ENCODE measurements around the gene MMD. TPM values are rescaled to one million over a fixed set of nuclear protein-coding genes. Genes with fewer than 3 reads are reported as not detected.

The MMD gene
- total and polyA plus RNA-seq, 9 of the 15 experiments (the other 6 are each of a cell fraction or from before 2014, with no cell fraction given): 3.1 to 18.9 (median 10.7) TPM

DNA sequence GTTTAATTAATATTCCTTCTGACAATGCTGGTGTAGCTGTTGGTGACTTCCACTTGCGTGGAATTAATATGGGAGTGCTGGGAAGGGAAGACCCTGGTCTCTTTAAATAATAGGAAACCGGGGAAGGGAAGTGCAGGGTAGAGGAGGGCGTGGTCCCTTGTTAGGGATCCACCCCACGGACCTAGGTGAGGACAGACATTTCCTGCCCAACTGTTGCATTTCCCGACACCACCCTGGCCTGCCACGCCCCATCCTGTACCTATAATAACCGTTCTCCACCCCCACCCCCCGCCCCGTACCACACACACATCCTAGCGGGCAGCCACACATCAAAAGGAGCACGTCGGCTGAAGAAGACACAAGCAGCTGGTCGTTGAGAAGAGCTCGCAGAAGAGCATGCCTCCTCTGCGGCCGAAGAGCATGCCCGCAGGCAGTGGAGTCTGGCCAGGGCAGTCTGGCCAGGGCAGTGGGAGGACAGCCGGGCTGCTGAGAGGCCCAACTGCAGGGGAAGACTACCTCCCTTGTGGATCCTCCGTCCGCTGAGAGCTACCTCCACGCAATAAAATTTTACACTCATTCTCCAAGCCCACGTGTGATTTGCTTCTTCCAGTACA lies 36.8 kb upstream of the MMD start (continued):
- TF ChIP-seq POLR2AphosphoS5 (IDR thresholded peaks at IDR 0.05; ENCODE audit: control insufficient read depth, insufficient read depth, low read depth, low read length): no peak
- TF ChIP-seq STAT5A (IDR thresholded peaks at IDR 0.05; ENCODE audit: borderline replicate concordance, low read length): no peak

DNA sequence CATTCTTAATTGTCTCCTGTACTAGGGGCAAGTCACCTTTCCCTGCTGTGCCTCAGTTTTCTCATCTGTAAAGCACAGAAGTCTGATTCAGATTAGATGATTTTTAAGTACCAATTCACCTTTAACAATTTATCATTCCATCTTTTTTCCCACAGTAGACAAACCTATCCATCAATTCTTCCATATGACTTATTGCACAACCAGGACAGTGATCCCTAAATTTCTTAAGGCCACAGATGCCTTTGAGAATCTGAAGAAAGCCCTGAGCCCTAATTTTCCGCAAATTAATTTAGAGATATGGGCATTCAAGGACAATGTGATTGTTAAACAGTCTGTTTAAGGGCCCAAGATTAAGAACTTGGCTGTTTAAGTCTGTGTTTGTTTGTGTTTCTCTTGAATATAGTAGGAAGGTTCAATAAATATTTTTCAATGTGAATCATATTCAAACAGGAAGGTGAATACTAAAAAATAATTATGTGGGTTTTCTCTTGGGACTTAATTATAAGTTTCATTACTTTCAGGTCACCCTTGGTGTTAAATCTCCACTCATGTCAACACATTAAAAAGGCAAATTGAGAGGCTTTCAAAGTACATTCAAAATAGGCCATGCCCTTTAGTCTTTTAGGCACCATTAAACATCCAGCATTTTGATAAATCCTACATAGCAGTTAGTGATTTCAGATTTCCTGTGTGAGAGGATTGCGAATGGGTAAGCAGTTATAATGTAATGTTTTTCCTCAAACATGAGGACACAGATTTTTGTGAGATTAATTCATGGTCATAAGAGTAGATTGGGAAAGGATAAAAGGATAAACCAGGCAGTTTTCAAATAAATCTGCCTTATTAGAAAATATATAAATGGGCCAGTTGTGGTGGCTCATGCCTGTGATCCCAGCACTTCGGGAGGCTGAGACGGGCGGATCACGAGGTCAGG lies 34.9 kb upstream of the MMD start:
- Histone ChIP-seq H3K4me2 (ENCODE audit: insufficient read depth, low read length) (no peak overlapping the region), H3K9ac (ENCODE audit: insufficient read depth in 1 of 2, low read depth in 2 of 2, low read length in 2 of 2) (no peak overlapping the region), H2AFZ (ENCODE audit: low read depth, low read length) (no peak overlapping the region), H3K4me1 (replicated peaks in 1 of 2; ENCODE audit: control insufficient read depth in 2 of 2, insufficient read depth in 2 of 2, low read length in 2 of 2) (peaks cover 20 to 25% of the 10 kb centered on the region in 2 experiments), H3K27me3 (ENCODE audit: control insufficient read depth in 2 of 2, insufficient read depth in 2 of 2, low read length in 2 of 2) (no peaks in the 10 kb centered on the region), H3K27ac (ENCODE audit: extremely low read depth, low read depth, low read length) (no peak overlapping the region), H3K4me3 (no peak overlapping the region), H3K9me3 (replicated peaks; ENCODE audit: control insufficient read depth, insufficient read depth, low read depth, low read length) (no peaks in the 10 kb centered on the region), H3K36me3 (ENCODE audit: control insufficient read depth, insufficient read depth, low read length) (no peaks in the 10 kb centered on the region), H3K9me1 (ENCODE audit: control insufficient read depth, insufficient read depth, low read length) (no peaks in the 10 kb centered on the region), H3K79me2 (ENCODE audit: control insufficient read depth, insufficient read depth, low read length) (no peaks in the 10 kb centered on the region), H4K20me1 (replicated peaks; ENCODE audit: control insufficient read depth, insufficient read depth, low read length) (no peaks in the 10 kb centered on the region)
- DNase-seq (ENCODE audit: extremely low read depth in 1 of 4, low spot score in 3 of 4) (no peak), ATAC-seq (no peak), FAIRE-seq (no peak)
- CTCF ChIA-PET (ENCODE audit: low intra/inter-chr PET ratio): no interaction called here
- 78% methylated on average over 6 of the region's 6 CpGs for WGBS (ENCODE audit: insufficient coverage, low coverage, missing lambda C conversion rate)
- POLR2A ChIA-PET: no interaction called here
- in situ Hi-C loops (cut with MboI): no loop called here
- TF ChIP-seq CEBPB (tag; IDR thresholded peaks at IDR 0.05) (peak; percentile 46; the same call in 1 of the 2 replicates), PTBP1 (IDR thresholded peaks at IDR 0.05; ENCODE audit: low read depth, low read length) (no peak)
- intact Hi-C loops (cut with micrococcal nuclease): loop anchor here (10.0 kb wide), 1 partner anchor 278 kb away; no protein-coding TSS in a partner anchor
- no TSS peak for BruUV-seq (replicated peaks)

Measured in K562 (cell line).